HG02759 (cell line): Measurements from ENCODE around the gene MRPL11.

Experiments
- ATAC-seq: cut with Tn5 transposase; IDR thresholded peaks from one replicate; pipeline ENCODE4 v1.9.1; 2021; ENCODE audit warnings: mild to moderate bottlenecking, moderate library complexity; ENCODE audit not compliant: unreplicated experiment

Gene MRPL11

GRCh38 chr11:66438504-66439466 is at the start of gene MRPL11:
TSS of gene MRPL11 (minus strand) at chr11:66438848. CDS start at chr11:66438754, 94 bp downstream.
- peak; percentile 95 for ATAC-seq

GRCh38 chr11:66484806-66485380 is 46.2 kb upstream of the MRPL11 start:
- no peak for ATAC-seq

GRCh38 chr11:66480117-66480938 is 41.7 kb upstream of the MRPL11 start, which contains the start of gene DPP3:
TSS of gene DPP3 (plus strand) at chr11:66480434. CDS start at chr11:66482201, 1,767 bp downstream.
- ATAC-seq: peak; percentile 93

GRCh38 chr11:66479394-66480116 is 40.9 kb upstream of the MRPL11 start:
- ATAC-seq: no peak

GRCh38 chr11:66478729-66479393 is 40.2 kb upstream of the MRPL11 start:
- ATAC-seq: no peak

- ATAC-seq: no peak
Measured at GRCh38 chr11:66477263-66478201, 38.9 kb upstream of the MRPL11 start.

- no peak for ATAC-seq
Measured at GRCh38 chr11:66476841-66477251, 38.2 kb upstream of the MRPL11 start.

- no peak for ATAC-seq
Measured at GRCh38 chr11:66476173-66476840, 37.7 kb upstream of the MRPL11 start.

GRCh38 chr11:66475349-66476172 is 36.9 kb upstream of the MRPL11 start:
- no peak for ATAC-seq

GRCh38 chr11:66473608-66474515 is 35.2 kb upstream of the MRPL11 start:
- ATAC-seq: no peak

GRCh38 chr11:66473167-66473566 is 34.5 kb upstream of the MRPL11 start:
- ATAC-seq: no peak

GRCh38 chr11:66472054-66472453 is 33.4 kb upstream of the MRPL11 start:
- no peak for ATAC-seq

GRCh38 chr11:66471142-66471541 is 32.5 kb upstream of the MRPL11 start:
- ATAC-seq: no peak

- no peak for ATAC-seq
Measured at GRCh38 chr11:66470015-66470414, 31.4 kb upstream of the MRPL11 start.

- no peak for ATAC-seq
Measured at GRCh38 chr11:66469441-66469840, 30.8 kb upstream of the MRPL11 start.

GRCh38 chr11:66468691-66469090 is 30.0 kb upstream of the MRPL11 start:
- no peak for ATAC-seq
